Measurements from ENCODE around the gene LIM2.

DNA sequence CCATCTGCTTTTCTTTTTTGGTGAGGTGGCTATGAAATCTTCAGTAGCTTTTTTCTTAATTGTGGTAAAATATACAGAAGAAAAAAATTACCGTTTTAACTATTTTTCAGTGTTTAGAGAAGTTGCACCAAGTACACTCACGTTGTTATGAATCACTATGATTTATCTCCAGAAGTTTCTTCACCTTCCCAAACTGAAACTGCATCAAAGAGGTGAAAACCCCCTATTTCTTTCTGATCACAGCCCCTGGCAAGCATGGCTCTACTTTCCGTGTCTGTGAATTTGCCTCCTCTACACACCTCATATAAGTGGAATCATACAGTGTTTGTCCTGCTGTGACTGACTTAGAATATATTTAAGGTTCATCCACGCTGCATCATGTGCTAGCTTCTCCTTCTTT is 45.3 kb upstream of the LIM2 start:
- TF ChIP-seq, protein P1, sequence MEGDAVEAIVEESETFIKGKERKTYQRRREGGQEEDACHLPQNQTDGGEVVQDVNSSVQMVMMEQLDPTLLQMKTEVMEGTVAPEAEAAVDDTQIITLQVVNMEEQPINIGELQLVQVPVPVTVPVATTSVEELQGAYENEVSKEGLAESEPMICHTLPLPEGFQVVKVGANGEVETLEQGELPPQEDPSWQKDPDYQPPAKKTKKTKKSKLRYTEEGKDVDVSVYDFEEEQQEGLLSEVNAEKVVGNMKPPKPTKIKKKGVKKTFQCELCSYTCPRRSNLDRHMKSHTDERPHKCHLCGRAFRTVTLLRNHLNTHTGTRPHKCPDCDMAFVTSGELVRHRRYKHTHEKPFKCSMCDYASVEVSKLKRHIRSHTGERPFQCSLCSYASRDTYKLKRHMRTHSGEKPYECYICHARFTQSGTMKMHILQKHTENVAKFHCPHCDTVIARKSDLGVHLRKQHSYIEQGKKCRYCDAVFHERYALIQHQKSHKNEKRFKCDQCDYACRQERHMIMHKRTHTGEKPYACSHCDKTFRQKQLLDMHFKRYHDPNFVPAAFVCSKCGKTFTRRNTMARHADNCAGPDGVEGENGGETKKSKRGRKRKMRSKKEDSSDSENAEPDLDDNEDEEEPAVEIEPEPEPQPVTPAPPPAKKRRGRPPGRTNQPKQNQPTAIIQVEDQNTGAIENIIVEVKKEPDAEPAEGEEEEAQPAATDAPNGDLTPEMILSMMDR (IDR thresholded peaks at IDR 0.05): no peak
- TF ChIP-seq EZH2 (IDR thresholded peaks at IDR 0.05; ENCODE audit: borderline replicate concordance, insufficient read depth, low read depth, low read length, poor library complexity, severe bottlenecking): no peak

Measured in B cell (primary cell).